ENCODE results near the gene TMEM106B. TPM values are rescaled to one million over a fixed set of nuclear protein-coding genes. Genes with fewer than 3 reads are reported as not detected.
"Not testable (repeated sequence)": the region's sequence is repeated elsewhere in the genome, so short reads cannot be mapped to it uniquely, and the experiment has no call there.

The TMEM106B gene
- total RNA-seq, 1 experiment from 2014 or later: 37.1 TPM

DNA sequence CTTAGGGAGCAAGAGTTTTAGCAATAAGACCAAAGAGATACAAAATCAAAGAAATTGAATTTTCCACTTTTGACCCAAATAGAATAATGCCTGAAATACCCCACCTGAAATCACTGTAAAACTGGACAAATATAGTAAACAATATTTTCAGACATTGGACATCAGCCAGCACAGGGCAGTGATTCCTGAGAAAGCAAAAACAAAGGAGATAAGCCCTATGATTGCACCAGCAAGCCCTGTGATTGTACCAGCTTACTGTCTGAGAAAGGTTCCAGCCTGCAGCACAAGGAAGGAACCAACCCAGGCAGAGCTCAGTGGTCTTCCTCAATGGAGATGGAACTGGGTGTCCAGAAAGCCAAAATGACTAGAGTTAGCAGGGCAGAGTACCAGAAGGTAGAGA, 10.3 kb downstream of the TMEM106B start:
- intact Hi-C loops (cut with micrococcal nuclease; ENCODE audit: unreplicated experiment): no loop called here
- TF ChIP-seq, protein P1, sequence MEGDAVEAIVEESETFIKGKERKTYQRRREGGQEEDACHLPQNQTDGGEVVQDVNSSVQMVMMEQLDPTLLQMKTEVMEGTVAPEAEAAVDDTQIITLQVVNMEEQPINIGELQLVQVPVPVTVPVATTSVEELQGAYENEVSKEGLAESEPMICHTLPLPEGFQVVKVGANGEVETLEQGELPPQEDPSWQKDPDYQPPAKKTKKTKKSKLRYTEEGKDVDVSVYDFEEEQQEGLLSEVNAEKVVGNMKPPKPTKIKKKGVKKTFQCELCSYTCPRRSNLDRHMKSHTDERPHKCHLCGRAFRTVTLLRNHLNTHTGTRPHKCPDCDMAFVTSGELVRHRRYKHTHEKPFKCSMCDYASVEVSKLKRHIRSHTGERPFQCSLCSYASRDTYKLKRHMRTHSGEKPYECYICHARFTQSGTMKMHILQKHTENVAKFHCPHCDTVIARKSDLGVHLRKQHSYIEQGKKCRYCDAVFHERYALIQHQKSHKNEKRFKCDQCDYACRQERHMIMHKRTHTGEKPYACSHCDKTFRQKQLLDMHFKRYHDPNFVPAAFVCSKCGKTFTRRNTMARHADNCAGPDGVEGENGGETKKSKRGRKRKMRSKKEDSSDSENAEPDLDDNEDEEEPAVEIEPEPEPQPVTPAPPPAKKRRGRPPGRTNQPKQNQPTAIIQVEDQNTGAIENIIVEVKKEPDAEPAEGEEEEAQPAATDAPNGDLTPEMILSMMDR (conservative IDR thresholded peaks at IDR 0.05; ENCODE audit: low read depth, low read length): no peak
- no peaks in the 10 kb centered on the region for H3K27me3 ChIP-seq (replicated peaks; ENCODE audit: insufficient read depth, low read depth, low read length, poor library complexity)
- DNase-seq (ENCODE audit: low spot score): no peak
- no peaks in the 10 kb centered on the region for H3K4me1 ChIP-seq (ENCODE audit: insufficient read depth, low read length, poor library complexity, severe bottlenecking)
- ChIA-PET POLR2A (ENCODE audit: low non-redundant PET) (no interaction called here), CTCF (no interaction called here)
- H3K9me3 ChIP-seq (ENCODE audit: low read depth, low read length, poor library complexity, severe bottlenecking): no peaks in the 10 kb centered on the region
- no peak overlapping the region for H3K4me3 ChIP-seq (ENCODE audit: low read depth, low read length, poor library complexity, severe bottlenecking)
- H3K27ac ChIP-seq (ENCODE audit: low read depth, low read length, poor library complexity, severe bottlenecking): no peak overlapping the region
- BruUV-seq (replicated peaks): no TSS peak
- H3K36me3 ChIP-seq (ENCODE audit: insufficient read depth, low read length, poor library complexity, severe bottlenecking): peaks cover 24% of the 10 kb centered on the region

DNA sequence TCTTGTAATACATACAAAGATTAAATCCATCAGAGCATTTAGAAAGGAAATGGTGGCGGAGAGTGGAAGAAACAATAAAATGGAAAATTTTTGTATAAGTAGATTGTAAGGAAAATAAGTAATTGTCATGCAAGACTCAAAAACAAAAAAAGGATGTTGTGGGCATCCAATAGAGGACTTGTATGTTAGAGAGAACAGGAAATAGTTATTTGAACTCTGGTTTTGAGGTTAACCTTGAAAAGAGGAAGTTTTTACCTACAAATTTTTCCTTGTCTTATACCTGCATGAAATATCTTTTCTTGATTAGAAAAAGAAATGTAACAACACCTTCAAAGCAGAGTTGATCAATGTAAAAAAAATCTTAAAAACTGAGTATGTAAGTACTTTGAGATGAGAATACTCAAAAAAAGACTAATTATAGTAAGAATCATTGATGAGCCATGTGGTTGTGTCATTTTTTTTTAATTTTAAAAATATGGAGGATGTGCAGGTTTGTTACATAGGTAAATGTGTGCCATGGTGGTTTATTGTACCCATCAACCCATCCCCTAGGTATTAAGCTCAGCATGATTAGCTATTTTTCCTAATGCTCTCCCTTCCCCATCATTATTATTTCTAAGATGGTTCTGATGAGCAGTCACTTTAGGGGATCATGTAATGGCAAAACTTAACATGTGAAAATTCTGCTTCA, 11.9 kb downstream of the TMEM106B start:
- BruUV-seq (replicated peaks): no TSS peak
- CTCF ChIA-PET: no interaction called here
- TF ChIP-seq EZH2 (IDR thresholded peaks at IDR 0.05; ENCODE audit: borderline replicate concordance, low read depth, low read length, poor library complexity, severe bottlenecking): no peak
- TF ChIP-seq, protein P1 (conservative IDR thresholded peaks at IDR 0.05; ENCODE audit: low read depth, low read length): no peak
- intact Hi-C loops (cut with micrococcal nuclease; ENCODE audit: unreplicated experiment): no loop called here
- H3K27ac ChIP-seq (ENCODE audit: low read depth, low read length, poor library complexity, severe bottlenecking): no peak overlapping the region
- no peaks in the 10 kb centered on the region for H3K27me3 ChIP-seq (replicated peaks; ENCODE audit: insufficient read depth, low read depth, low read length, poor library complexity)
- no peaks in the 10 kb centered on the region for H3K4me1 ChIP-seq (ENCODE audit: insufficient read depth, low read length, poor library complexity, severe bottlenecking)
- H3K4me3 ChIP-seq (ENCODE audit: low read depth, low read length, poor library complexity, severe bottlenecking): no peak overlapping the region
- peaks cover 18% of the 10 kb centered on the region for H3K36me3 ChIP-seq (ENCODE audit: insufficient read depth, low read length, poor library complexity, severe bottlenecking)
- POLR2A ChIA-PET (ENCODE audit: low non-redundant PET): no interaction called here
- no peaks in the 10 kb centered on the region for H3K9me3 ChIP-seq (ENCODE audit: low read depth, low read length, poor library complexity, severe bottlenecking)
- DNase-seq (ENCODE audit: low spot score): no peak

DNA sequence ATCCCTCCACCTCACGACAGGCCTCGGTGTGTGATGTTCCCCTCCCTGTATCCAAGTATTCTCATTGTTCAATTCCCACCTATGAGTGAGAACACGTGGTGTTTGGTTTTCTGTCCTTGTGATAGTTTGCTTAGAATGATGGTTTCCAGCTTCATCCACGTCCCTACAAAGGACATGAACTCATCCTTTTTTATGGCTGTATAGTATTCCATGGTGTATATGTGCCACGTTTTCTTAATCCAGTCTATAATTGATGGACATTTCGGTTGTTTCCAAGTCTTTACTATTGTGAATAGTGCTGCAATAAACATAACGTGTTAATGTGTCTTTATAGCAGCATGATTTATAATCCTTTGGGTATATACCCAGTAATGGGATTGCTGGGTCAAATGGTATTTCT, 13.9 kb downstream of the TMEM106B start:
- CTCF ChIA-PET; H3K4me1 ChIP-seq (ENCODE audit: insufficient read depth, low read length, poor library complexity, severe bottlenecking); POLR2A ChIA-PET (ENCODE audit: low non-redundant PET); DNase-seq (ENCODE audit: low spot score); BruUV-seq (replicated peaks); H3K27ac ChIP-seq (ENCODE audit: low read depth, low read length, poor library complexity, severe bottlenecking); H3K9me3 ChIP-seq (ENCODE audit: low read depth, low read length, poor library complexity, severe bottlenecking); H3K36me3 ChIP-seq (ENCODE audit: insufficient read depth, low read length, poor library complexity, severe bottlenecking); H3K4me3 ChIP-seq (ENCODE audit: low read depth, low read length, poor library complexity, severe bottlenecking); intact Hi-C loops (cut with micrococcal nuclease; ENCODE audit: unreplicated experiment); H3K27me3 ChIP-seq (replicated peaks; ENCODE audit: insufficient read depth, low read depth, low read length, poor library complexity): not testable (repeated sequence)

DNA sequence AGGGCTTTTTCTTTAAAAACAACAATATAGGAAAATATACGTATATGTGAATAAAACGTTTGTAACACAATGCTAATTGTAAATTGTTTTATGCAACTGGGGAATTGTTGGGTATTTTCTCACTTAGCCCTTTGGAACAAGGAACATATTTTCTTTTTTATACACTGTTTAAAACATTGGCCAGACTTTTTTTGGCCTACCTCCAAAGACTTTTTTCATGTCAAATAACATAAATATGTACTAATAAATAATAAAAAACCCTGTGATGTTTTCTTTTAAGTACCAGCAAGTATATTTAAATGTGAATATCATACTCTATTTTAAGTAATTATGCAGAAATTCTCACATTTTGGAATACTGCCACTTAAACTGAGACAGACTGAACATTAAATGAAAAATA, 15.7 kb downstream of the TMEM106B start:
- no peaks in the 10 kb centered on the region for H3K27me3 ChIP-seq (replicated peaks; ENCODE audit: insufficient read depth, low read depth, low read length, poor library complexity)
- ChIA-PET POLR2A (ENCODE audit: low non-redundant PET) (no interaction called here), CTCF (no interaction called here)
- H3K9me3 ChIP-seq (ENCODE audit: low read depth, low read length, poor library complexity, severe bottlenecking): no peaks in the 10 kb centered on the region
- BruUV-seq (replicated peaks): no TSS peak
- H3K4me3 ChIP-seq (ENCODE audit: low read depth, low read length, poor library complexity, severe bottlenecking): no peak overlapping the region
- H3K27ac ChIP-seq (ENCODE audit: low read depth, low read length, poor library complexity, severe bottlenecking): no peak overlapping the region
- H3K36me3 ChIP-seq (ENCODE audit: insufficient read depth, low read length, poor library complexity, severe bottlenecking): peaks cover 11% of the 10 kb centered on the region
- TF ChIP-seq, protein P1 (conservative IDR thresholded peaks at IDR 0.05; ENCODE audit: low read depth, low read length): no peak
- no peak for TF ChIP-seq EZH2 (IDR thresholded peaks at IDR 0.05; ENCODE audit: borderline replicate concordance, low read depth, low read length, poor library complexity, severe bottlenecking)
- no peaks in the 10 kb centered on the region for H3K4me1 ChIP-seq (ENCODE audit: insufficient read depth, low read length, poor library complexity, severe bottlenecking)
- intact Hi-C loops (cut with micrococcal nuclease; ENCODE audit: unreplicated experiment): no loop called here
- no peak for DNase-seq (ENCODE audit: low spot score)

Data from A673 (cell line).